RCC 7860 (cell line): ENCODE data around the gene FADS1.
A peak's percentile ranks its signal among the peaks of the same experiment; 100 is the strongest.

Source experiments
- DNase-seq: peaks from one replicate; pipeline ENCODE4 v3.0.0-alpha.2; 2015; ENCODE audit warnings: low spot score
- FAIRE-seq: peaks from 2 replicates; lab custom pipeline; 2012; peaks lifted over from hg19 to GRCh38; lab: Jason Lieb, UNC

Gene FADS1

DNA sequence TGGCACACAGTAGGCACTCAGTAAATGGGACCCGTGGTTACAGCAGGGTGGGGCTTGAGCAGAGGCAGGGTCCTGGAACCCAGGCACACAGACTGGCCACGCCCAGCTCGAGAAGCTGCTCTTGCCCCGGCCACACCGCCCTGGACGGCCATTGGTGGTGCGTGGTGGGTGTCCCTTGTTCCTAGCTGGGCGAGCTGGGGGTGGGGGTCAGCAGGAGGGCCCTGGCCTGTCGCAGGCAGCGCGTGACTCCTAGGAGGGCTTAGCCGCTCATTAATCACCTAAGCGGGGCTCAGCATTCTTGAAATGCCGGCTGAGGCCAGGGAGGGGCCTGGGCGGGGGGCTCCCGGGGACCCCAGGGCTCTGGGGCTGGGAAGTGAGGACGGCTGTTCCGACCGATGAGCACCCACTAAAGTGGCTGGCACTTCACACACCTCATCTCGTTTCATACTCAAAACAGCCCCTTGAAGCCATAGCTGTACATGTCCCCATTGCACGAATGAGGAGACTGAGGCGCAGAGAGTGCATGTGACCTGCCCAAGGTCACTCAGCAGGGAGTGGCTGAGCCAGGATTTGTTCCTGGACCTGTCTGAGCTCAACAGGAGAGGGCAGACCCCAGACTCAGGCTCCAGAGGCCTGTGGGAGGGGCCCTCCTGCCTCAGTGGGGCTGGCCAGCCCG is 52.7 kb downstream of the FADS1 start:
- FAIRE-seq, result no peak
- no peak for DNase-seq

DNA sequence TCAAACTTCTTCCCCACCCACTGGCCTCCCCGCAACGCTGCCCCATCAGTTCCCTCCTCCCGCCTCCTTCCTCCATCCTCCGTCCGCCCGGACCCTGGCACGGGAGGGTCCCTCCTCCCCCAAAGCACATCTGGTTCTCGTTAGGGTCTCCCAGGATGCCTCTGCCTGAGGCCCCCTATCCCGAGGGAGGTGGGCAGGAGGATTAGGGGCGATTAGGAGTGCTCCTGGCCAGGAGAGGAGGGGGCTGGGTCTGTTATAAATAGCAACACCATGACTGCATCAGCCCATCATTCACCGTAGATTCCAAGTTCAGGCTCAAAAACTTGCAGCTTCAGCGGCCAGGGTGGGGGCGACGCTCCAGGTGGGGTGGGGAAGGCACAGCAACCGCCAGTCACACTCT is 54.0 kb downstream of the FADS1 start:
- DNase-seq, result no peak
- FAIRE-seq, result no peak

DNA sequence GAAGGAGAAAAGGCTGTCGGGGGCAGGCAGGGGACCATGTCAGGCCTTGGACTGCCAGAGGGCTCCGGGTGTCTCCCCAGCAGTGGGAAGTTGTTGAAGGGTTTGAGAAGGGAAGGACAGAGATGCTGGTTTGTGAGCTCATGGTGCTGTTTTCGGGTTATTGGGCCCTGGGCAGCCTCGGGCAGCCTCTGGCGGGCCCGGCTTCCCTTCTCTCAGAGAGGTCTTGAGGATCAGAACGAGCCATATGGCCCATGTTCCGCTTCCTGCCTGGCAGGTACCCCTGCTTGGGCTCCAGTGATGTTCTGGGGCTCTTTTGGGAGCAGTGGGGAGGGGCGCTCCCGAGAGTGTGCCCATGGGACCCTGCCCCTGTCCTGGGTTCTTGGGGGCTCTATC is 54.6 kb downstream of the FADS1 start:
- no peak for FAIRE-seq
- no peak for DNase-seq

DNA sequence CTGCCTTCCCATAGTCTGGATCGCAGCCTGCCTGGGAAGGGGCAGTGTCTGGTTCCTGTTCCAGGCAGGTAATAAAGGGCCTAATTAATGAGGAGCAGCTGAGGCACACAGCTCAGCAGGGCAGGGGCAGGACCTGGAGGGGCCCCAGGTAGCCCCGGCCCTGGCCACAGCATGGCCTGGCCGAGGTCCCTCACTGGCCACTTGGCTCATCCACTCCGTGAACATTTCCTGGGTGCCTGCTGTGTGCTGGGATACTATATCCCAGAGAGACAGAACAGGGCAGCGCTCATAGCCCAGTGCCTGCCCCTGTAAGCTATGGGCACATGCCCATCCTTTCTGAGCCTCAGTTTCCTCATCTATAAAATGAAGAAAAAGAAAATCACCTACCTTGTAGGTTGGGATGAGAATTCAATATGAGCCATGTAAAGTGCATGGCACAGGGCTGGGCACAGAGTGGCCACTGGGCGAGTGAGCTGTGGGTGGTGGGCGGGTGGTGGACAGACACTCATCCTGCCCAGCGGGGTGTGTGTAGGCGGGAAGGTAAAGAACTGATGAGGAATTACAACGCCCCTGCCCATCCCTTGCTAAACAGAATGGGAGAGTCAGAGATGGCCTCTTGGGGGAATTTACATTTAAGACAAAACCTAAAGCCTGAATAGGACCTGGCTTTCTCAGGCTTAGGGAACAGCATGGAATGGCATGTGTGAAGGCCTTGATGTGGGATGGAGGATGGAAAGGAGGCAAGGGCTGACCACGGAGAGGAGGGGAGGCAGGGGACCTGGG is 55.2 kb downstream of the FADS1 start:
- DNase-seq (no peak), FAIRE-seq (no peak)

DNA sequence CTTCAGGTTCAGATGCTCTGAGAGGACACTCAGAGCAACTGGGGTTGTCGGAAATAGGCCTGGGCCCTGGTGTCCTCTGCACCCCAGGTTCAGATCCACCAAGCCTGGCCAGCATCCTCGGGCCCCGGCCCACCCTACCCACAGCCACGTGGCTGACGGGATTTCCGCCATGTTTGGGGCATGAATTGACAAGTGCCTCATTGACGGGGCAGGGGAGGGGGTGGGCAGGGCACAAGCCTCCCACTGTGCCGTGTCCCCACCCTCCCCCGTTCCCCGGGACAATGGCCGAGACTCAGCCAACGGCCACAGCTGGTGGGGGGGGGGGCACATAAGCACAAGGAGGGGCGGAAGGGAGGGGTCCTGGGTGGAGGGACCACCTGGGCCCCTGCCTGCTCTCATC is 55.9 kb downstream of the FADS1 start:
- no peak for DNase-seq
- FAIRE-seq, result no peak

DNA sequence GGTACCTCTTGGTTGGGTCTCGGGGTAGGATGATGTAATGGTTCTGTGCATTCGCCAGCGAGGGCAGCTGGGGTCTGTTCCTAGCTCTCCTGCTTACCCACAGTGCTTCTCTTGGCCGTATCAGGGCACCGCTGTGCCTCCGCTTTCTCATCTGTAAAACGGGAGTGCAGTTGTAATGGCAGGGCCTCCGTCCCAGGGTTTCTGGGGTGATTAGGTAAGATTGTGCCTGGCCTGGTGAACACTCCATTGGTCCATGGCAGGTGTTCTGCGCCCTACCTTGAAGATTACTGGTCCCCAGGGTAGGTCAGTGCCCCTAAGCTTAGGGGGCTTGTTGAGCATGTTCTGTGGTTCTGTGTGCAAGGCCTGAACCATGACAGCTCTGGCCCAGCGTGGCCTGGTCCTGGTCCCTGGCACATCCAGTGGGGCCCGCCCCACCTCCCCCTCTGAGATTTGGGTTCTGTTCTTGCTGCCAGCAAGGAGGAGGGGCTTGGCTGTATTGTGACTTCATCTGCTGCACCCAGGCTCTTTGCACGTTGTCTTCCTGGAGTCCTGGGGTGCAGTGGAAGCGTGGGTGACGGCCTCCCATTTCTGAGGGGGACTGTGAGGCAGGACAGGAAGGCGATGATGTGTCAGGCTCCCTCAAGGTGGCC is 59.5 kb downstream of the FADS1 start:
- FAIRE-seq, result no peak

DNA sequence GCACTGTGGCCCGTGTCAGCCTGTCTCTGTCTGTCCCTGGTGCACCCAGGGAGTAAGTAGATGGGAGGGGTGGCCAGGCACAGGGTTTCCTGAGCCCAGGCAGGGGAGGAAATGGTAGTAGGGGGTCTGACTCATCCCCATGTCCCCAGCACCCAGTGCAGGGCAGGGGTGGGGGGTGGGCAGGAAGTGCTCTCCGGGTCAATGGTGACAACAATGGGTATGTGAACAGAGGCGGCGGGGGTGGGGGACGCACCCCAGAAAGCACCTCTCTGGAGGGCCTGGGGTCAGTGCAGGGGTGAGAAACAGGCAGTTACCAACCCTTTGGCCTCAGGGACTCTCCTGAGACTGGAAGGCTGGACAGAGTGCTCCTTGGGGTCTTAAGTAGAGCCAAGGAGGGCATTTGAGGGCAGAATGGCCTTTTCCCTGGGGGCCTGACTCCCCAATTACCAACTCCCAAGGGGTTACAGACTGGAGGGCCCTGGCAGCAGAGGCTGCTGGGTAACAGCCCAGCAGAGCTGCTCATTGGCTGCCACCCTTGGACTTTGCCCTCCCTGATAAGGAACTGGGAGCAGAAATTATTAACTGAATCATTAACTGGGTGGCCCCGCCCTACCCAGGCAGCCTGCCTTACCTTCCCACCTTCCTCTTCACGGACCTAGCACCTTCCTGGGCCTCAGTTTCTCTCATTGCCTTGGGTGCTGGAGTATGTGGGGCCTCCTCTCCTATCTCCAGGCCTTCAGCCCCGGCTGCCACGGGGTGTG is 60.2 kb downstream of the FADS1 start:
- FAIRE-seq (peak; percentile 63), DNase-seq (peak; percentile 82)

More for the DNA sequence above, 59.5 kb downstream of the FADS1 start:
- DNase-seq, result no peak

DNA sequence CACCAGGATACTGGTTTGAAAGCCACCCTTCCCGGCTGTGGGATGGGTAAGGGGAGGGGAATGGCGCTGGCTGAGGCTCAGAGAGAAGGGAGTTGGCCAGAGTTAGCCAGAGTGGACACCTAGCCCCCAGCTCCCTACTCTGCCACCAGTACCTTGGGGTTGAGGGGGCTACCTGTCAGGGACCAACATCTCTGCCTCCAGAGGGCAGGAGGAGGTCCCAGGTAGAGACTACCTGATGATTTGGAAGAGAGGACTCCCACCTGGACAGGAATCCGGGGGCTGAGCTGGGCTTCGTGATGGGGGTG is 60.7 kb downstream of the FADS1 start:
- no peak for FAIRE-seq
- DNase-seq, result no peak

DNA sequence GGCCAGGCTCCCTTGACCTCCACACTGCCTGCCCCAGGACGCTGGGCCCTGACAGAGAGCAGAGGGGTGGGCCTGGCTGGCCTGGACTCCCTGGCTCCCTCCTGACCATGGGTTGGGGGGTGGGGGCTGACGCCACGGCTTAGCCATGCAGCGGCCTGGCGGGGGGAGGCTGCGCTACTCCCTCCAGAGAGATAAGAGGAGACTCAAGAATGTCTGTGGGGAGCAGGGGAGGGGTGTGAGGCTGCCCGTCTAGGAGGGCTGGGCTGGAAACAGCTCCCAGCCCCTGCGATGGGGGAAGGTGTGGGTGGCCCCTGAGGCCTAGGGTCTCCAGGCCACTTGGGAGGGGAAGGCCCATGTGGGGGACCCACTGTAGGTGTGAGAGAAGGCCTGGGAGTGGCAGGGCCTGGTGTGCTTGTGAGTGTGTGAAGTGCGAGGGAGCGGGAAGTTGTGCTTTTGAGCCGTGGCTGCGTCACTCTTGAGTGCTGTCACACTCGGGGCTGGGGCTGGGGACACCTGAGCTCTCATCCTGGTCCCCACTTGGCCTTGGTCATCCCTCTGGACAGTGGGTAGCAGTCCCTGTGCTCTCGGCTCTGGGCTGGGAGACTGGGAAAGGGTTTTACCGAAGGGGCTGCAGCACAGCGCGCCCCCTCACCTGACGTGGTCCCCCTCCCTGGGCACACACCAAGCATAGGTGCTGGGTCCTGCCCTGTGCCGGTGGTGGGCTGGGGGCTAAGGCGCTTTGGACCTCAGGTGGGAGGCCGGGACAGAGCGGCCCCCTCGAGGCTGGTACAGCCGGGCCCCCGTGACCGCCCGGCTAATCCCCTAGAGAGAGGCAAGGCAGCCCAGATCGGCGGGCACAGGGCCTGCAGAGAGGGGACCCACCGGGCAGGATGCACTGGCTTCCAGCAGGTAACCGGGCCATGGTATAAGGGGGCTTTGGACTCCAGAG is 62.0 kb downstream of the FADS1 start:
- DNase-seq (no peak), FAIRE-seq (no peak)

DNA sequence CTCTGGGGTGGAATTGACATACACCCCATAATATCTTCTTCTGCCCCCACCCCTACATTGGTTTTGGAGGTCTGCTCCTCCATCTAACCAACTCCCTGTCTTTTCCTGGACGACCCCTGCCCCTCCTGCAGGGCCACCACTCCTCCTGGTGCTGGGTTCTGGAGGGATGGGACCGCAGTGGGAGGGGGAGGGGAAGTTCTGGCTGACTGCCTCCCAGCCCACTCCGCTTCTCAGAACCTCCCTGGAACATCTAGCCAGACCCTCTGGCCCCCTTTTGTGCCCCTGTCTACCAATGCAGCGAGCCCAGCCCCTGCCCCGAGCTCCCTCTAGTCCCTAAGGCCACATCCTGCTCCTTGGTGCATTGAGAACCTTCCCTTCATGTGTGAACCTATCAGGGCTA is 63.1 kb downstream of the FADS1 start:
- DNase-seq (no peak), FAIRE-seq (no peak)

DNA sequence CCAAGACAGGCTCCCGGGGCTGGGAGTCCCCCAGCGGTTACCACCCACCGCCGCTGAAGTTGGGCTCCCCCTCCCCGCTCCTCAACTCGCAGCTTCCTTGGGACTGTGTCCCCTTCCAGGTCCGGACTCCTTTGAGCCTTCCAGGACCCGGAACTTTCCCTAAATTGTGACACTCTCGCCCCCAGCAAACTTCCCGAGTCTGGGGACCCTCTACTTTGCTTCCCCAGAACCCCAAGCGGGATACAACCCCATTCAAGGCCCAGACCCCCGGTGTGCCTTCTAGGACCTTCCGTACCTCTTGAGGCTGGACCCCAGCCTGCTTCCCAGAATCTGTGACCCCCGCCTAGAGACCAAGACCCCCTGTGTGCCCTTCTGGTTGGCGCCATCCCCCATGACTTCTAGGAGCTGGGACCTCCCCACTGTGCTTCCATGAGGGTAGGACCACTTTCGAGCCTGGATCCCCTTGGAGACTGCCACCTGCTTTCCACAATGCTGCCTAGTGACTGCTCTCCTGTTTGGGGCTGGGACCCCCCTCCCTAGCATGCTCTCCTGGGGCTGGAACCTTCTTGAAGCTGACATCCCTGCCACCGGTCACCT is 63.8 kb downstream of the FADS1 start:
- no peak for FAIRE-seq

DNA sequence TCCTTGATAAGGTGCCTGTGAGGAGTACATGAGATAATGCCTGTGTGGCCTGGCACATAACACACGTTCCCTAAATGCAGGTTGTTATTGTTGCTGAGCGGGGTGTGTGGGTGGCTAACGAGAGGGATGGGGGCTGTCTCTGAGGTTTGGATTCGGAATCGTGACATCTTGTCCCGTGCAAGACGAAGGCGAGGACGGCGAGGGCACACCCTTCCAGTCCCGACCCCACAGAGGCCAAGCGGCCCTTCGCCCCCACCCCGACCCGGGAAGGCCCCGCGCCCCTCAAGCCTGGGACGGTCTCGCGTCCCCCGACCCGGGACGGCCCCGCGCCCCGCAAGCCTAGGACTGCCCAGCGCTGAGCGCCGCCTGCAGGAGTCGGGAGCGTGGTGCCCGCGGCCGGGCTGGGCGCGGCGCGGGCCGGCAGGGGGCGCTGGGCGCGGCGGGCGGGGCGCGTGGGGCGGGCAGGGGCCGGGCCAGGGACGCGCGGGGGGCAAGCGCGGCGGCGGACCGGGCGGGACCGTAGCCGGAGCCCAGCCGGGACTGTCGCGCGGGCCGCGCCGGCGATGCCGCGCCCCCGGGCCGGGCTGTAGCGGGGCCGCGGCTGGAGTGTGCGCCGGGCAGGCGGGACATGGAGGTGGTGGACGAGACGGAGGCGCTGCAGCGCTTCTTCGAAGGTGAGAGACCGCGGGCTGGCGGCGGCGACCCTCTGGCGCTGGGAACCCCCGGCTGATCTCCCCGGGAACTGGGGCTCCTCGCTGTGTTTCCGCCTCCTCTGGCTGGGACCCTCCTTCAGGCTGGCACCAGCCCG is 64.5 kb downstream of the FADS1 start, which contains the start of gene MYRF:
TSS of gene MYRF (plus strand) at position 520 of the 808 bp plus-strand sequence. CDS start at position 629, 109 bp downstream.
- DNase-seq (peak; percentile 6), FAIRE-seq (no peak)

More for the DNA sequence above, 63.8 kb downstream of the FADS1 start:
- no peak for DNase-seq

DNA sequence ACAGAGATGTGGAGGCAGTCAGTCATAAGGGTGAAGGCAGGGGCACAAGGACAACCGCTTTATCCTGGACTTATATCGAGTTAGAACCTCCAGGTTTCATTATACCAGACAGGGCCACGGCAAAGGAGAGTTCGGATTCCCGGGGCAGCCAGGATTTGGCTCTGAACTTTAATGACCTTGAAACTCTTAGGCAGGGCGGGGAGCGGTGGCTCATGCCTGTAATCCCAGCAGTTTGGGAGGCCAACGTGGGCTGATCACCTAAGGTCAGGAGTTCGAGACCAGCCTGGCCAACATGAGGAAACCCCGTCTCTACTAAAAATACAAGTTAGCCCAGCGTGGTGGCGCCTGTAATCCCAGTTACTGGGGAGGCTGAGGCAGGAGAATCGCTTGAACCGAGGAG is 65.4 kb downstream of the FADS1 start:
- DNase-seq (no peak), FAIRE-seq (no peak)

DNA sequence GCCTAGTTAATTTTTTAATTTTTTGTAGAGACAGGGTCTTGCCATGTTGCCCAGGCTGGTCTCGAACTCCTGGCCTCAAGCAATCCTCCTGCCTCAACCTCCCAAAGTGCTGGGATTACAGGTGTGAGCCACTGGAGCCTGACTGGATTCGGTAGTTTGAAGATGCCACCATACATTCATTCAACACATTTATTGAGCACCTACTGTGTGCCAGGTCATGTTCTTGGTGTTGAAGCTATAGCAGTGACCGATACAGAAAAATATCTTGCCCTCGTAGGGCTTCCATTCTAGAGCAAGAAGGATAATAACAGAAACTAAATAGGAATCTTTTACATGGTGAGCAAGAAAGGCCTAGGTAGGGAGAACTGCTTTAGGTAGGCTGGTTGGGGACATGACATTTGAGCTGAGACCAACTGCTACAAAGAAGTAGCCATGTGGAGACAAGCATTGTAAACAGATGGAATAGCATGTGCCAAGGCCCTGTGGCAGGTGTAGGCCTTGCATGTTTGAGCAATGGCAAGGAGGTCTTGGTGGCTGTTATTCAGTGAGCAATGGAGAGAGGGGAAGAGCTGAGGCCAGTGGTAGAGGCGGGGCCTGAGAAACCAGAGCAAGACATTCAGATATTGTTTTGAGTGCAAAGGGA is 66.1 kb downstream of the FADS1 start:
- DNase-seq (no peak), FAIRE-seq (no peak)
